ENCODE measurements around the gene FMO5. TPM values are rescaled to one million over a fixed set of nuclear protein-coding genes. Genes with fewer than 3 reads are reported as not detected.

Gene FMO5
- total RNA-seq, 1 donor from 2014 or later: 0.82 TPM

DNA sequence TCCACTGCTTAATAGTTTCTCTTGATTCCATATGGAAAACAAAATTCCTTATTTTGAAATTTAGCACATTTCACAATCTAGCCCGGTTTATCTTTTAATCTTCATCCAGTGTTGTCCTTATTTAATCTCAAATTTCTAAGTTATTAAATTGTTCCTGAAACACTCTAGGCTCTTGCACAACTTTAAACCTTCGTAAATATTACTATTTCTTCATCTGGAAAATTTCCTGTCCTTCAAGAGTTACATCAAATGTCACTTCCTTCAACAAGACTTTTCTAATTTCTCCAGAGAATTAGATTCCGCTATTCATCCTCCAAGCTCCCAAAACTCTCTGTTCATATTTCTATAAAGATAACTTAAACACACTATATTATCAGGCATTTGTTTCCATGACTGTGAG is 6.5 kb downstream of the FMO5 start:
- H3K4me1 Mint-ChIP-seq: no peaks in the 10 kb centered on the region
- H3K4me1 ChIP-seq: no peaks in the 10 kb centered on the region
- no peak overlapping the region for H3K4me3 ChIP-seq
- H3K9me3 Mint-ChIP-seq: no peaks in the 10 kb centered on the region
- peaks cover under 1% of the 10 kb centered on the region for H3K27me3 ChIP-seq
- no peak overlapping the region for H3K27ac ChIP-seq
- H3K36me3 ChIP-seq: no peaks in the 10 kb centered on the region
- H3K79me2 ChIP-seq (ENCODE audit: low read depth): no peaks in the 10 kb centered on the region
- no peak overlapping the region for H3K27ac Mint-ChIP-seq
- TF ChIP-seq EZH2phosphoT487 (IDR thresholded peaks at IDR 0.05): no peak
- TF ChIP-seq EZH2 (IDR thresholded peaks at IDR 0.05): no peak
- no peak for TF ChIP-seq CTCF (IDR thresholded peaks at IDR 0.05)
- no peak overlapping the region for H2AFZ ChIP-seq (replicated peaks)
- H3K4me2 ChIP-seq: no peak overlapping the region
- no peak overlapping the region for H3K9ac ChIP-seq
- H4K20me1 ChIP-seq (ENCODE audit: low read depth): no peaks in the 10 kb centered on the region
- no peaks in the 10 kb centered on the region for H3K36me3 Mint-ChIP-seq
- DNase-seq (ENCODE audit: low spot score): no peak
- H3K4me3 Mint-ChIP-seq: no peak overlapping the region
- H3F3A ChIP-seq (ENCODE audit: low read depth): no peaks in the 10 kb centered on the region
- peaks cover 9% of the 10 kb centered on the region for H3K27me3 Mint-ChIP-seq (ENCODE audit: insufficient read depth, low read depth)
- no peaks in the 10 kb centered on the region for H3K9me3 ChIP-seq (ENCODE audit: low read depth)

GRCh38 chr1:147217141-147217540 is 8.0 kb downstream of the FMO5 start:
- Mint-ChIP-seq H3K4me3 (no peak overlapping the region), H3K9me3 (no peaks in the 10 kb centered on the region), H3K27ac (no peak overlapping the region), H3K4me1 (no peaks in the 10 kb centered on the region), H3K27me3 (ENCODE audit: insufficient read depth, low read depth) (peaks cover 6% of the 10 kb centered on the region), H3K36me3 (no peaks in the 10 kb centered on the region)
- no peaks in the 10 kb centered on the region for H4K20me1 ChIP-seq (ENCODE audit: low read depth)
- no peak for DNase-seq (ENCODE audit: low spot score)
- H3K4me3 ChIP-seq: no peak overlapping the region
- H3K9ac ChIP-seq: no peak overlapping the region
- no peaks in the 10 kb centered on the region for H3K9me3 ChIP-seq (ENCODE audit: low read depth)
- no peak overlapping the region for H3K27ac ChIP-seq
- no peak for TF ChIP-seq EZH2phosphoT487 (IDR thresholded peaks at IDR 0.05)
- no peak for TF ChIP-seq CTCF (IDR thresholded peaks at IDR 0.05)
- no peak for TF ChIP-seq EZH2 (IDR thresholded peaks at IDR 0.05)
- no peaks in the 10 kb centered on the region for H3K36me3 ChIP-seq
- no peaks in the 10 kb centered on the region for H3F3A ChIP-seq (ENCODE audit: low read depth)
- H3K27me3 ChIP-seq: no peaks in the 10 kb centered on the region
- no peak overlapping the region for H3K4me2 ChIP-seq
- peaks cover 3% of the 10 kb centered on the region for H3K4me1 ChIP-seq
- H3K79me2 ChIP-seq (ENCODE audit: low read depth): no peaks in the 10 kb centered on the region
- H2AFZ ChIP-seq (replicated peaks): no peak overlapping the region

DNA sequence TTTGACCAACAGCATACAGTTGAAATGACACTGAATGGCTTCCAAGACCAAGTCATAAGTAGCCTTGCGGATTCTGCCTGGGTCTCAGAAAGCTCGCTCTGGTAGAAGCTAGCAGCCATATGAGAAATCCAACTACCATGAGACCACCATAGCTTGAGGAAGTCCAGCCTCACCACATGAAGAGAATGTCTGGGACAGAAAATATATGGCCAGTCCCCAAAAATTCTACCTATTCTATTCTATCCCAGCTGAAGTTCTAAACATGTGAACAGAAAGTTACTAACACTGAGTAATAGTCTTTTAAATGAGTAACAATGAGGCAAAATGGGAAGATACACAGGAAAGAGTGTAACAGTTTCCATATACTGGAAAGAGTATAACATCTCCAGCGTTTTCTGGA is 9.0 kb downstream of the FMO5 start:
- Histone ChIP-seq H3K4me3 (no peak overlapping the region), H2AFZ (replicated peaks) (no peak overlapping the region), H3K27me3 (no peaks in the 10 kb centered on the region), H3K27ac (no peak overlapping the region), H3K36me3 (no peaks in the 10 kb centered on the region), H3K9ac (no peak overlapping the region), H3K4me1 (peaks cover 14% of the 10 kb centered on the region), H3K4me2 (no peak overlapping the region), H3K9me3 (ENCODE audit: low read depth) (no peaks in the 10 kb centered on the region), H3F3A (ENCODE audit: low read depth) (no peaks in the 10 kb centered on the region), H3K79me2 (ENCODE audit: low read depth) (no peaks in the 10 kb centered on the region), H4K20me1 (ENCODE audit: low read depth) (no peaks in the 10 kb centered on the region)
- Mint-ChIP-seq H3K4me3 (no peak overlapping the region), H3K27ac (no peak overlapping the region), H3K27me3 (ENCODE audit: insufficient read depth, low read depth) (peaks cover 6% of the 10 kb centered on the region), H3K9me3 (no peaks in the 10 kb centered on the region), H3K36me3 (no peaks in the 10 kb centered on the region), H3K4me1 (no peaks in the 10 kb centered on the region)
- no peak for DNase-seq (ENCODE audit: low spot score)
- TF ChIP-seq EZH2 (IDR thresholded peaks at IDR 0.05): no peak
- no peak for TF ChIP-seq EZH2phosphoT487 (IDR thresholded peaks at IDR 0.05)
- no peak for TF ChIP-seq CTCF (IDR thresholded peaks at IDR 0.05)

- H2AFZ ChIP-seq (replicated peaks): no peak overlapping the region
- H3K79me2 ChIP-seq (ENCODE audit: low read depth): no peaks in the 10 kb centered on the region
- H3K27ac Mint-ChIP-seq: no peak overlapping the region
- no peak for TF ChIP-seq EZH2 (IDR thresholded peaks at IDR 0.05)
- no peak for TF ChIP-seq EZH2phosphoT487 (IDR thresholded peaks at IDR 0.05)
- no peak for TF ChIP-seq CTCF (IDR thresholded peaks at IDR 0.05)
- H3K4me2 ChIP-seq: no peak overlapping the region
- no peaks in the 10 kb centered on the region for H3K36me3 Mint-ChIP-seq
- no peaks in the 10 kb centered on the region for H3K36me3 ChIP-seq
- no peaks in the 10 kb centered on the region for H3F3A ChIP-seq (ENCODE audit: low read depth)
- no peak overlapping the region for H3K4me3 Mint-ChIP-seq
- H3K27ac ChIP-seq: no peak overlapping the region
- peaks cover 6% of the 10 kb centered on the region for H3K27me3 Mint-ChIP-seq (ENCODE audit: insufficient read depth, low read depth)
- no peak for DNase-seq (ENCODE audit: low spot score)
- H3K4me3 ChIP-seq: no peak overlapping the region
- no peaks in the 10 kb centered on the region for H3K27me3 ChIP-seq
- peaks cover 16% of the 10 kb centered on the region for H3K4me1 ChIP-seq
- H3K9me3 ChIP-seq (ENCODE audit: low read depth): no peaks in the 10 kb centered on the region
- no peak overlapping the region for H3K9ac ChIP-seq
- no peaks in the 10 kb centered on the region for H3K9me3 Mint-ChIP-seq
- no peaks in the 10 kb centered on the region for H3K4me1 Mint-ChIP-seq
- no peaks in the 10 kb centered on the region for H4K20me1 ChIP-seq (ENCODE audit: low read depth)
Measured at GRCh38 chr1:147215540-147215916, 9.6 kb downstream of the FMO5 start.

Data from neural progenitor cell (in vitro differentiated cells).